Stimulated activated CD8-positive, alpha-beta memory T cell treated with anti-CD3 and anti-CD28 coated beads, Interleukin-7, amount 100 ng/mL, for 24 hours (primary cell): ENCODE measurements around the gene ADD1.

Experiments
- DNase-seq: peaks from one replicate; pipeline ENCODE4 v3.0.0-alpha.2; 2020; ENCODE audit warnings: low read depth

The ADD1 gene

DNA sequence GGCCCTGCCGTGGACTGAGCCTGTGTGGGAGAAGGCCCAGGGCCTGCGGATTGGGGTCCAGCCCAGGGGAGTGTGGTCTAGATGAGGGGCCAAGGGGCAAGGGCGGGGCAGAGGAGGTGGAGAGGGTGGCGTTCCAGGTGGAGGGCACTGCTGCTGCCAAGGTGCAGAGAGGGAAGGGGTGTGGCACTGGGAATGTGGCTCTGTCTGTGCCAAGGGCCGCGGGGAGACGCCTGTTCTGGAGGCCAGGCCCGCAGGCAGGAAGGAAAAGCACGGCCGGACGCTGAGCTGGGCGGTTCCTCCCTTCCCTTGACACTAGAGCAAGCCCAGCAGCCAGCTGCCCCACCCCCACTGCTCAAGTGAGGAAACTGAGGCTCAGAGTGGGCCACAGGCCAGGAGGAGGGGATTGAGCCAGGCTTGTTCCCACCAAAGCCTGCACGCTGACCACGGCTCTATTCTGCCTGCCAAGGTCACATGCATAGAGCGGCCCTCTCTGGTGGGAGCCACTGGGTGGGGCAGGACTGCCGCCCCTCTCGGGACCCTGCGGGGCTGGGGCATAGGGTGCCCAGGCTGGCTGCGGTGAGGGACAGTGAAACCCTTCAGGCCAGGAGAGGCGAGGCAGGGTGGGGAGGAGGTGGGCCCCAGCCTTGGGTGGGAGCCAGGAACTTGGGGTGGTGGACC is 37.8 kb upstream of the ADD1 start:
- DNase-seq = no peak

DNA sequence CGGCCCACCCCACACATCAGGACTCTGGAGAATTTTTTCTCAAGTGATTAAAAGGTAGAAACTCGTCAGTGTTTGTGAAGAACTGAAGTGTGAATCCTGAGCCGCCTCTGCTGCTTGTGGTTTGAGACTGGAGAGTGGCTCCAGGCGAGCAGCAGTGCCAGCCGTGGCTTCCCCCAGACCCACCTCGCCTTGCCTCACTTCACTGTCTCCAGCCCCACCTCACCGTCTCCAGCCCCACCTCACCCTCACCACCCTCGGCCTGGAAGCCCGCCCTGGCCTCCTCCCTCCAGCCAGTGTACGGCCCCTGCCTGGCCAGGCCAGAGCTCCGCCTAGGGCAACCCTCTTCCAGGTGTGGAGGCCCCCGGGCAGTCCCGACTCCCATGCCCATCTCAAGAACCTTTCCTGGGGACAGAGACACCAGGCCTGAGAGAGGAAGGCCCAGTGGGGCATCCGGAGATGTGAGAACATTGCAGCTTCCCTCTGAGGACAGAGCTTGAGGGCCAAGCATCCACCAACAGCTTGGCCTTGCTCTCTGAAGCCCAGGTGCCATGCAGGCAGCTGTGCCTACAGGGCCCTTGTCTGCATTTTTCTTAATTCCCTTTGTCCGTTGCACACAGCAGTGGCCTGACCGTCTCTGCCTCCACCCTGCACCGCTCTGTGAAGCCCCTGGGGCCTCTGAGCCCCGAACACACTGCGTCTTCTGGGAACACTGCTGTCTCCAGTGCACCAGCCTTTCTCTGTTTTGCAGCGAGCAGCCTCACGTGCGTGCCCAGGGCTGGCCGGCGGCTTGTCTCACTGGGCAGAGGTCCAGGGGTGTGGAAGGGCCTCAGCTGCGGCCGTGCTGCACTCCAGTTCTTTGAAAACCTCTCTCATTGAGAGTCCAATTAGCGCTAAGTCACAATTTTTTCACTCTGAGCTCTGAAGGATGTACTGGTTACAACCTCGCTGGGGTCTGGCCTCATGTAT is 37.0 kb upstream of the ADD1 start:
- DNase-seq = no peak

DNA sequence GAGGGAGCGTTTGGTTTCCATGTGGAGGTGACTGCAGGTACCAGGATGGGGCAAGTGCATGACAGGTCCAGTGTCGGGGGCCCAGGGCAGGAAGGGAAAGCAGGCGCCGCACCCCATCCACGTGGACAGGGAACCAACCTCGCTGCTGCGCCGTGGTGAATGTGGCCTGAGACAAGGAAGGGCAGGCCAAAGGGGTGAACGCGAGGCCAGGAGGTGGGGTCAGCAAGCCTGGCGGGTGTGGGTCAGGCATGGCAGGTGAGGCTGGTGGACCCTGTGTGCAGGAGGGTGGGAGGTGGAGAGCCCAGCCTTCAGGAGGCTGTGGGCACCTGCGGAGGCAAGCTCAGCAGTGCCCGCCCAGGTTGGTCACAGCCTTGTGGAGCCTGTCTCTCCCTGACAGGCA is 36.1 kb upstream of the ADD1 start:
- DNase-seq = no peak

DNA sequence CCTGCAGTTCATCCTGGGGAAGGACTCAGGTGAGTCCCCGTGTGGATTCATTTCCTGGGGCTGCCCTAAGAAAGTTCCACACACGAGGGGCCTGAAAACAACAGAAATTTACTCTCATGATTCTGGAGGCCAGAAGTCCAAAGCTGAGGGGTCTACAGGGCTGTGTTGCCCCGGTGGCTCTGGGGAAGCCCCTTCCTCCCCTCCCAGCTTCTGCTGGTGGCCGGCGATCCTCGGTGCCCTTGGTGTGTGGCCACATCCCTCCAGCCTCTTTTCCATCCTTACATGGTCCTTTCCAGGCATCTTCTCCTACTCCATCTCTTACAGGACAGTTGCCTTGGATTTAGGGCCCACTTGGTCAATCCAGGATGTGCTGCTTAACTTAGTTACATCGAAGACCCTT is 35.6 kb upstream of the ADD1 start:
- no peak for DNase-seq

DNA sequence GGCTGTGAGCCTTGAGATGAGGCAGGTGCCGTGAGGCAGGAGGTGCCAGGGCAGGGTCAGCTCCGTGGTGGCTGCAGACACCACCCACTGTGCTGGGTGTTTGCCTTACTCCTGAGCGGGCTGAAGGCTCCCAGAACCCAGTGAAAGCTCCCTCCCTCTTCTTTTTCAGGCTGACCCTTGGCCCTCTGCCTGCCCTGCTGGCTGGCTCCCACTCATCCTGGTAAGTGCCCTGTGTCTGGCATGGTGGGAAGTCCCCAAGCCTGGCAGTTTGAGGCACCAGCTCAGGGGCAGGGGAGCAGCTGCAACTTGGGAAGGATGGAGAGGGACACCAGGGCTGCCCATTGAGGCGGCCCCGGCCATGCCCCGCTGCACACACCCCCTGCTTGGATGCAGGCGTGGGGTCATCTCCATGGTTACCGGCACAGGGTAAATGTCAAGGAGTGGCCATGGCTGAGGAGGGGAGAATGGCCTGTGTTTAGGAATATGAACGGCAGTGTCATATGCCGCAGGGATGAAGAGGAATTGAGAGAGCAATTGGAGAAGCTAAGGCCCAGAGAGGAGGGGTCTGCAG is 33.9 kb upstream of the ADD1 start:
- DNase-seq = no peak

DNA sequence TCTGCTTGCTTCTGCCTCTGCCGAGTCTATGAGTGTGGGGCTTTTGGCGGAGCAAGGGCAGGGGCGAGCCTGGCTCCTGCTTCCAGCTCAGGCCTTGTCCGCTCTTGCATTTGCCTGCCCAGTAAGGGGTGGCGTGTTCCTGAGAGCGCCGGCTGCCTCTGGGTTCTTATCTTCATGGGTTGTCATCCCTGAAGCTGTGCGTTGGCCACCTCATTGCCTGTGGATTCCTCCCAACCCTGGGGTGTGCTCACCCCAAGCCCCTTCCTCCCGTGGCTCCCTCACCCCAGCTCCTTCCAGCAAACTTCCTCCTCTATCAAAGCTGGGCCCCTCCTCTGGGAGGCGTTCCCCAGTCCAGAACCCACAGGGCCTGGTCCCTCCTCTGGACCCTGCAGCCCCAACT is 33.3 kb upstream of the ADD1 start:
- DNase-seq = no peak

DNA sequence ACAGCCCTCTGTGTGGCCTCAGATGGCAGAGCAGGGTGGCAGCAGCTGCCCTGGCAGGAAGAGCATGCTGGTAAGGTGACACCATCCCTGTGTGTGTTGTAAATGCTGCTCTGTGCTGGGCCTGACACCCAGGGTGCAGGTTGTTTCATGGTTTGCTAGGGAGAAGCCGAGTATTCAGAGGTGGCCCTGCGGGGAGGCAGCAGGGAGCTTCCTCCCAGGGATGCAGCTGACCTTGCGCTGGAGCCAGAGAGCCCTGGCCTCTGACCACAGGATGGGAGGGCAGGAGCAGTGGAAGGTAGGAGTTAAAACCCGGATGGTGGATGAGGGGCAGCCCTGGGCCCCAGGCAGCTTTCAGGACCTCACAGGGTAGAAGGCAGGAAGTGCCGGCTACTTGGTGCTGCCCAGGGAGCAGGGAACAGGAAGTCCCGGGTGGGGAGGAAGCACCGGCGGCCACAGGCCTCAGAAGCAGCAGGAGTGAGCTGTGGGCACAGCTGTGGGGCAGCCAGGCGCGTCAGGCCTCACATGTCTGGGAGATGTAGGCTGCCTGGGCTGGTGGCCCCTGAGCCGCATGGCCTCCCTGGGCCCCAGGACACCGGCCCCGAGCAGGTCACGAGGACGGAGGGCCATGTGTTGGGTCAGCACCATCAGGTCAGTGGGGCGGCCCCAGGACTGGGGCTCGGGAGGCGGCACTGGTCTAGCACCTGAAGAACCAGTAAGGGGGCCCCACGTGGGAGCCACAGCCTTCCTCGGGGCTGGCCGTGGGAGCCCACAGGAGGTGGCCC is 31.6 kb upstream of the ADD1 start:
- no peak for DNase-seq

DNA sequence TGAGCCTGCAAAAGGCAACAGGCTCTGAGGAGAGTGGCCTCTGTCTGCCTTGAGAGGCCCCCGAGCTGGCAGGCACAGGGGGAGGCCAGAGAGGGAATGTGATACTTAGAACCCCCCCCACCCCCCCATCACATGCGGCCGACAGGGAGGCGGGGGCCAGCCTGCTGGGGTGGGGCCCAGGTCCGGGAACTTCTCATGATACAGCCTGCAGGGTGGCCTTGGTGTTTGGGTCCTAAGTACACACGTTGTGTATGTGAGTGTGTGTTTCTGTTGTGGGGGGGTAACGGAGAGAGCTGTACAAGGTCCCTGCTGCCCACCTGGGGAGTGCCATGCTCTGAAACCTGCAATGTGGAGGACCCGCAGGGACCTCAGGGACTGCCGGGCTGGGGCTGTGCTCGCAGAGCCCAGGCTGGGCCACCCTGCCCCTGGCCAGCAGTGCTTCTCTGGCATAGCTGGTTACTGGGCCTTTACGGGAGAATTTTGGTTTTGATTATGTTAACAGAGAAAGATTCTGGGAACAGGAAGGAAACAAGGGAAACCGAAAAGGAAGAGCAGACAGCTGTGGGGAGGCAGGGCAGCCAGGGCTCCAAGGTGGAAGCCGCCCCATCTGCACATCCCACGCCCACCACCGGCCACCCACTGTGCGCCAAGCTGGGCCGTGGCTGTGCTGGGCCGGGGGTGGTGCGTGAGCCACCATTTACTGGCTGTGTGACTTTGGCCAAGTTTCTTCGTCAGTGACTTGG is 30.9 kb upstream of the ADD1 start:
- no peak for DNase-seq

DNA sequence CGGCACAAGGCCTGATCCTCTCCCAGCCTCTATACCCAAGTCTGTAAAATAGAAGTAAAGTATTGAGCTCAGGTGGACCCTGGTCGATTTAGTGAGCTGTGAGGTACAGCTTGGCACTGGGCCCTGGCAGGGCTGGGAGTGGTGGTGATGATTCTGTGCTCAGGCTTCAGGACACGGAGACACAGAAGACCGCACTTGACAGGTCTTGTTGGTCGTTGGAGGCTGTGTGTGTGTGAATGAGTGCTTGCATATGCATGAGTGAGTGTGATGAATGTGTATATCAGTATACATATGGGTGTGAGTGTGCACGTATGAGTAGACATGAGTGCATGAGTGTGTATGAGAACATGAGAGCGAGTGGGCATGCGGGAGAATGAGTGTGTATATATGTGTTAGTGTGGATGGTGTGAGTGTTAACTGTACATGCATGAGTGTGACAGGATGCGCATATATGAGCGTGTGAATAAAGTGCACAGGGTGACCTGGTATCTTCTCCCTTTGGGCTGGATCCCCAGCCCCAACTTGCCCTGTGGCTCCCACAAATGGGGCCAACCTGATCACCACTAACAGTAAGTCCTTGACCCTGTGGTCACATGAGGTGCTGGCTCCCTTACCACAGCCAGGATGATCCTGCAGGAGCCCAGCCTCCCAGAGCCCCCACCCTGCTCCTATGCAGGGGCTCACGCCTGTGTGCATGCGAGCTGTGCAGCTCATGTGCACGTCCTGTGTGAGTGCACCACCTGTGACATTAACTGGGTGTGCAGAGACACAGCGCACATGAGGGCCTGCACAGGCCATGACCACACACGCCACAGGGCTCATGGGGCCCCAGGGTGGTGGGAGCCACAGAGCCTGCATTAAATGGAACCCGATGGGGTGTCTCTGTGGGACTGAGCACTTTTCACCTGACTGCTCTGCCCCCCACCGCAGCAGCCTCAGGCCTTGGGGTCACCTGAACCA is 29.9 kb upstream of the ADD1 start:
- no peak for DNase-seq

DNA sequence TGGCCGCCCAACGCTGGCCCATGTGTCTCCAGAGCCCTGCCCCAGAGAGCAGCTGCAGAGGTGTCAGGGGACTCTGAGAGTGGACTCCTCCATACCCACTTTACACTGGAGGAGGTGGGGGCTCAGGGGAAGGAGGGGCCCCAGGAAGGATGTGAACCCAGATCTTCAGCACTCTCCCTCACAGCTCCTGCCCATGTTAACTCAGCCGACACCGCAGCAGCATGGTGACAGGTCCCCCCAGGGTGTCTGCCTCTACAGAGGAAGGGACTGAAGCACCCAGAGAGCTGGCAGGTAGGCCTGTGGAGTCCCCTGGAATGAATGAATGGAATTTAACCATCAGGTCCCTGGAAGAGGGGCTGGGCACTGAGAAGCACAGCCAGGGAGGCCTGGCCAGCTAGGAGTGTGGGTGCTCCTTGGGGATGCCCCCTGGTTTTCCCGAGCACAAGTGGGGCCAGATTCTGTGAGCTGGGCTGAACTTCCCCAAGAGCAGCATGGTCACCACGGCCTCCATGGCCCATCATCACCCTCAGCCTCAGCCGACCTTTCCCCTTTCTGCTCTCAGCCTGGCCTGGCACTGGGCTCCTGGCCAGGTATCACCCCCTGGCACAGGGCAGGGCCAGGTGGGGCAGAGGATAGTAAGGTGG is 28.9 kb upstream of the ADD1 start:
- DNase-seq = no peak

DNA sequence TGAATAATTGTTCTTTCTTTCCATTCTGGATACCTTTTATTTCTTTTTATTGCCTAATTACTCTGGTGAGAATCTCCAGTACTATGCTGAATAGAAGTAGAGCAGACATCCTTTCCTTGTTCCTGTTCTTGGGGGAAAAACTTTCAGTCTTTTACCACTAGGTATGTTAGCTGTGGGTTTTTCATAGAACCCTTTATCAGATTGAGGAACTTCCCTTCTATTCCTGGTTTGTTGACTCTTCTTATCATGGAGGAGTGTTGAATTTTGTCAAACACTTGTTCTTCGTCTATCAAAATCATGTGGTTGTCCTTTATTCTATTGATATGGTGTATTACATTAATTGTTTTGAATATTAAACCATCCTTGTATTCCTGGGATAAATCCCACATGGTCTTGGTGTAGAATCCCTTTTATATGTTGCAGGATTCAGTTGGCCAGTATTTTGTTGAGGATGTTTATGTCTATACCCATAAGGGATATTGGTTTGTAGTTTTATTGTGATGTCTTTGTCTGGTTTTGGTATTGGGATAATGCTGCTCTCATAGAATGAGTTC is 27.2 kb upstream of the ADD1 start:
- DNase-seq = no peak

DNA sequence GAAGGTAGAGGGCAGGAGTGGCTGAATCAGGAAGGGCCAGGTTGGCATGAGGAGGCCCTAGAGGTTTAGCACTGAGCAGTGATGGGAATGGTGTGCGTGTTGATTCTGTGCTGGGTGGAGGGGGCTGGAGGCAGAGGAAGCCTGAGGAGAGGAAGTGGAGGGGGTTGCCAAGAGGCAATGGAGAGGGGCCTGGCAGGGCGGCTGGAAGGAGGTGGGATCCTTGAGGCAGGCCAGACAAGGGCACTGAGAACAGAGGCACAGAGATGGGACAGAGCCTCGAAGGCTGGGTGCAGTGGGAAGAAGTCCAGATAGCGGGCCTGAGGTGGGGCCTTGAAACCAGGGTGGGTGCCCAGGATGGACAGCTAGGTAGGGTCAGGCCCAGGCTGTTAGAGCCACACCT is 26.5 kb upstream of the ADD1 start:
- DNase-seq = no peak

DNA sequence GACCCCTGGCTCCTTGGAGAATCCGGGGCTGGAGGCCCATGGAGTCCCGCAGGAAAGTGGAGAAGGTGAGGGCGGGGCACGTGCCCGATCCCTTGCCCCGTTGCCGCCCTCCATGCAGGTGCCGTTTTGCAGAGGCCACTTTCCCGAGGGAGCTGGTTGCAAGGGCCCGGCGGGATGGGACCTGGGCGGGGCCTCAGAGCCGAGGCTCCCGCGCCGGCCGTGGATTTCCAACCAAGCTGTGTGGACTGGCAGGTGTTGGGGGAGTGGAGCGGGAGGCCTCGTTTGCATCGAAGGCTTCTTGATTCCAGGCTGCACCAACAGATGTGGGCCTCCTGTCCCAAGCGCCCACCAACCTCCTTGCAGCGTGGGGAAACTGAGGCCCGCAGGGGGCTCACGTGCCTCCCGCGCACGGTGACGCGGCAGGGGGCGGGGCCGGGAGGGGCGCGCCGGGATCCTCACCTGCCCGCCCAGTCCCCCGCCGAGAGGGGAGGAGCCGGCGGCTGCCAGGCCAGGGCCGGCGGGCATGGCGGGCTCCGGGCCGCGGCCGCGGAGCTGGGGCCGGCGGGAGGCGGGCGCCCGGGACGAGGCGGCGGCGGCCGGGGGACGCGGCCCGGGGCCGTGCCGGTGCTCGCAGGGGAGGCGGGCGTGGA is 25.8 kb upstream of the ADD1 start:
- no peak for DNase-seq

DNA sequence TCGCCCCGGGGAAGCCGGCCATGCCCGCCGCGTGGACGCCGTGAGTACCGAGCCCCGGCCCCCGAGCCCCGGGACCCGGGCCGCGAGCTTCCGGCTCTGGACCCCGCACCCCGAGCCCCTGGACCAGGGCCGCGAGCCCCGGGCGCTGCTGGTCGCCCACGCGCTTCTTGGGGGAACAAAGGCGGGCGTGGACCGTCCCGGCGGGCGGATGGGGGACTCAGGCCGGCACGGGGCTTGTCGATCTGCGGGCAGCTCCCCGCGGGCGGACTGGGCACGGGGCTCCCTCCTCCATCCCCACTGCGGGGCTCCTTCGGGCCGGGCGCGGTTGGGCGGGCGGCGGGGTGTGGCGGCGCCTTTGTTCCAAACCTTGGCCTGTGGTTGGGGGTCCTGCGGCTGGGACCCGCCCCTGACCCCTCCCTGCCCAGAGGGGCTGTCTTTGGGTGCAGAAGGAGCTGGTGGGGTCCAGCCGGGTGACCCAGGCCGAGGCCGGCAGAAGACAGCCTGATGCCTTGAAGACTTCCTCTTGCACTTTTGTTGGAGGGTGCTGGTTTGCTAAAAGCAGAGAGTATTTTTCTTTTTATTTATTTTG is 25.2 kb upstream of the ADD1 start:
- DNase-seq = no peak

DNA sequence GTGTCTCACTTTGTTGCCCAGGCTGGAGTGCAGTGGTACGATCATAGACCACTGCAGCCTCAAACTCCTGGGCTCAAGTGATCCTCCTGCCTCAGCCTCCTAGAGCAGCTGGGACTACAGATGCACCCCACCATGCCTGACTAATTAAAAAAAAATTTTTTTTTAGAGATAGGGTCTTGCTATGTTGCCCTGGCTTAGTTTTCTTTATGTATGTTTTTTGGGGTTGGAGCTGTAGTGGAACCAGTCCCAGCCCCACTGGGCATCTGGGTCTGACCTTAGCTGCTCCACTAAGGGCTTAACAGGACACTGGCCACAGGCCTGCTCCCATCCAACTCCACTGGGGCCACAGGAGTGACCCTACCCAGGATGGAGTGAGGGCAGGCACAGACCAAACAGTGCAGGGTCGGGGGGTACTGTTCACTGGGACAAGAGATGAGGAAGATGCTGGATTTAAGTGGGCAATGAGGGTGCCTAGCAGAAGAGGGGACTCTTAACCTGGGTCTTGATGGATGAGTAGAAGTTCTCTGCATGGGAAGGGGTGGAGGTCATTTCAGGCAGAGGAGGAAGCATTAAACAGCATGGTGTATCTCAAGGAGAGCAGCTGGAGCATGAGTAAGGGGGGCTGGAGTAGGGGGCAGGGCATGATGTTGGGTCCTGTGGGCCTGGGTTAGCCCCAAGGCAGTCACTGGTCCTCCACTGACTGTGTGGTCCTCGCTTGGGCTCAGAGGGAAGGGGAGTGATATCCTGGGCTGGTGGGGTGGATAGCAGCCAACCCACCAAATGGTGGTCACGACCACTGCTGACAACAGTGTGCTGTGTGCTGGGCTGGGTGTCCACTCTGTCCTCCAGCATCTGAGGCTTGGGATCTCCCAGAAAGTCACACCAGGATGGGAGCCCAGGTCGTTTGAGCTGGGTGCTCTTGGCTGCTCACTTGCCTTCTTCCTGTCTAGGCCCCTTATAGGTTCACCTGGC is 24.1 kb upstream of the ADD1 start:
- no peak for DNase-seq

DNA sequence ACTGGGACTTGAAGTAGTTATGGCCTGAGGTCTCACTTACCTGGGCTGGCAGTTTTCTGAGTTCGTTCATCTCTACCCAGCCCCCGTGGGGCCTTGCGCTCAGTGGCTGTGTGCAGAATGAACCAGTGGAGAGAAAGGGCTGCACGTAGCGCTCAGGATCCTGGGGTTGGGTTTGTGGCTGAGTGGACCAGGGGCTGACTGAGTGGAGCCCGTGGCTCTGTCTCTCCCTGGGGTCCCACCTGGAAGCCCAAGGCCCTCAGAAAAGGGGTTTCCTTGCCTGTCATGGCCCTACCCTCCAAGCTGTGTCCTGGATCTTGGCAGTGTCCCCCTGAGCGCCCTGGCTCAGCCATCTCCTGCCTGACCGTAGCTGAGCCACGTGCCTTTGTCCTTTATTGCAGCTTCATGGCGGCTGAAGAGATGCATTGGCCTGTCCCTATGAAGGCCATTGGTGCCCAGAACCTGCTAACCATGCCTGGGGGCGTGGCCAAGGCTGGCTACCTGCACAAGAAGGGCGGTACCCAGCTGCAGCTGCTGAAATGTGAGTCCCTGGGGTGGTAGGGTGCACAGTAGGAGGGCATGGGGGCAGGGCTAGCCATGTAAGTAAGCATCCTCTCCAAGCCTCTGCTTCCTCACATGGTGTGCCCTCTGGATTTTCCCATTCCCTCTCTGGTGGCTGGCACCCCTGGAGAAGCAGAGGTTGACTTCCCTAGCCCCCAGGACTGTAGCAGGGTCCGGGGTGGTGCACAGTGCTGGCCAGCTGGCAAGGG is 23.2 kb upstream of the ADD1 start:
- no peak for DNase-seq
